HCT116 (cell line): ENCODE measurements around the gene KBTBD13. TPM values are rescaled to one million over a fixed set of nuclear protein-coding genes. Genes with fewer than 3 reads are reported as not detected.

ENCODE experiments used
- ATAC-seq: fragments of 200-7000 bp; cut with Tn5 transposase; 2 replicates; pipeline ENCODE4 v1.9.1; 2020; ENCODE audit warnings: mild to moderate bottlenecking, moderate library complexity
- BruUV-seq: library from RNA; stranded (reverse); fragments of 400-500 nt; replicated peaks from 2 replicates; lab custom pipeline; 2021; lab: Mats Ljungman, UMichigan
- CTCF ChIA-PET: fragments of 300-600 bp; sonication (Branson Sonifier 250); formaldehyde crosslinking; loops from one replicate; lab custom pipeline; 2021; ENCODE audit warnings: antibody characterized with exemption; lab: Charles Lee
- POLR2A ChIA-PET: fragments of 300-600, 350-600 bp; sonication (Branson Sonifier 250); formaldehyde crosslinking; loops from one replicate; lab custom pipeline; 2021; ENCODE audit warnings: antibody characterized with exemption; lab: Charles Lee
- RAD21 ChIA-PET, 2 experiments: fragments of 300-600 bp; sonication (Branson Sonifier 250); formaldehyde crosslinking; loops; one replicate each; lab custom pipeline; 2023; ENCODE audit warnings: low total read pairs in 2 of 2; ENCODE audit not compliant: uncharacterized antibody in 2 of 2, unreplicated experiment in 2 of 2, low non-redundant PET in 1 of 2; lab: Charles Lee
- DNase-seq: peaks from one replicate; pipeline ENCODE4 v3.0.0-alpha.2; 2010; ENCODE audit warnings: low read depth, low spot score
- H2AFZ ChIP-seq: fragments of 200-600 bp; shearing (Covaris generic), sonication (generic); 2 replicates; pipeline ENCODE4 v1.6.1; 2017; ENCODE audit warnings: low read depth, mixed run types, mixed read lengths, antibody characterized with exemption, low read length; ENCODE audit not compliant: poor library complexity, severe bottlenecking
- H3K27ac ChIP-seq: 2 replicates; pipeline ENCODE4 v1.5.1; 2012; ENCODE audit warnings: low read depth, low read length
- H3K27me3 ChIP-seq: fragments of 200-600 bp; sonication (generic); 2 replicates; pipeline ENCODE4 v1.6.1; 2016; ENCODE audit warnings: mixed run types, low read length, mixed read lengths; ENCODE audit not compliant: insufficient read depth
- H3K36me3 ChIP-seq, 2 experiments: fragments of 200-500 bp in 1 of 2; fragments of 200-600 bp in 1 of 2; sonication (Bioruptor generic) in 1 of 2; sonication (generic) in 1 of 2; 2 replicates each; pipeline versions ENCODE4 v1.5.1 to v1.6.1; 2014 to 2016; ENCODE audit warnings: low read length in 2 of 2, inconsistent platforms in 1 of 2, mixed read lengths in 1 of 2, mixed run types in 1 of 2; ENCODE audit not compliant: insufficient read depth in 2 of 2, control insufficient read depth in 1 of 2
- H3K4me1 ChIP-seq, 2 experiments: fragments of 200-600 bp in 1 of 2; sonication (generic) in 1 of 2; 2 replicates each; pipeline versions ENCODE4 v1.5.1 to v1.6.1; 2012 to 2017; ENCODE audit warnings: low read length in 2 of 2, inconsistent platforms in 1 of 2, mild to moderate bottlenecking in 1 of 2, mixed read lengths in 1 of 2, mixed run types in 1 of 2, moderate library complexity in 1 of 2; ENCODE audit not compliant: insufficient read depth in 2 of 2, control insufficient read depth in 1 of 2
- H3K4me2 ChIP-seq: fragments of 200-600 bp; sonication (generic); 2 replicates; pipeline ENCODE4 v1.6.1; 2017; ENCODE audit warnings: mixed run types, low read length, mixed read lengths
- H3K4me3 ChIP-seq, 2 experiments: fragments of 200-600 bp in 1 of 2; sonication (generic) in 1 of 2; replicated peaks in 1 of 2; 2 replicates each; pipeline ENCODE4 v1.5.1; 2011 to 2016; ENCODE audit warnings: low read length in 2 of 2, control low read depth in 1 of 2, low read depth in 1 of 2, mild to moderate bottlenecking in 1 of 2, mixed read lengths in 1 of 2, mixed run types in 1 of 2
- H3K79me2 ChIP-seq: fragments of 200-600 bp; sonication (generic); 2 replicates; pipeline ENCODE4 v1.6.1; 2017; ENCODE audit warnings: mild to moderate bottlenecking, mixed run types, low read length, moderate library complexity, mixed read lengths; ENCODE audit not compliant: insufficient read depth
- H3K9ac ChIP-seq: fragments of 200-600 bp; sonication (generic); 2 replicates; pipeline ENCODE4 v1.6.1; 2016; ENCODE audit warnings: low read length, mixed read lengths
- H3K9me2 ChIP-seq: fragments of 200-600 bp; sonication (generic), shearing (Covaris generic); 2 replicates; pipeline ENCODE4 v1.6.1; 2017; ENCODE audit warnings: mixed run types, mild to moderate bottlenecking, moderate library complexity; ENCODE audit not compliant: insufficient read depth
- H3K9me3 ChIP-seq, 2 experiments: fragments of 200-500 bp in 1 of 2; fragments of 200-600 bp in 1 of 2; sonication (Bioruptor generic) in 1 of 2; sonication (generic) in 1 of 2; 2 replicates each; pipeline ENCODE4 v1.6.1; 2014 to 2017; ENCODE audit warnings: low read length in 2 of 2, mixed read lengths in 2 of 2, inconsistent platforms in 1 of 2, low read depth in 1 of 2, mild to moderate bottlenecking in 1 of 2, mixed run types in 1 of 2, moderate library complexity in 1 of 2; ENCODE audit not compliant: control insufficient read depth in 1 of 2, insufficient read depth in 1 of 2
- H4K20me1 ChIP-seq: fragments of 200-600 bp; sonication (generic), shearing (Covaris generic); 2 replicates; pipeline ENCODE4 v1.6.1; 2017; ENCODE audit warnings: mixed run types, mild to moderate bottlenecking, moderate library complexity; ENCODE audit not compliant: insufficient read depth
- EZH2 ChIP-seq: fragments of 200-600 bp; sonication (generic); IDR thresholded peaks from 2 replicates; pipeline ENCODE4 v1.6.1; 2017; ENCODE audit warnings: antibody characterized with exemption, mixed run types
- FOSL1 ChIP-seq: IDR thresholded peaks from 2 replicates; pipeline ENCODE4 v1.6.1; 2012; ENCODE audit warnings: low read depth
- JUND ChIP-seq: IDR thresholded peaks from 2 replicates; pipeline ENCODE4 v1.6.1; 2012
- POLR2A ChIP-seq: IDR thresholded peaks from 2 replicates; pipeline ENCODE4 v1.7.0; 2011; ENCODE audit warnings: borderline replicate concordance; ENCODE audit not compliant: insufficient read depth, insufficient read length; ENCODE audit errors: extremely low read depth
- ZNF274 ChIP-seq: fragments of 200-500 bp; sonication (Bioruptor generic); IDR thresholded peaks from 2 replicates; pipeline ENCODE4 v1.6.1; 2014; ENCODE audit warnings: mild to moderate bottlenecking, low read depth, low read length, inconsistent platforms
- intact Hi-C: fragments of 100-400 bp; cut with micrococcal nuclease; formaldehyde crosslinking; loops from 2 replicates; pipeline ENCODE4 v1.10.0; 2022
- total RNA-seq: library from RNA; stranded (reverse); gene quantifications from one replicate; pipeline ENCODE4 v1.2.1, GENCODE V29; 2021; ENCODE audit not compliant: unreplicated experiment
- TF ChIP-seq, protein P1 (sequence below), 3 experiments: fragments of 200-600 bp in 1 of 3; sonication (generic) in 1 of 3; IDR thresholded peaks in 2 of 3; conservative IDR thresholded peaks in 1 of 3; 2 replicates each; pipeline ENCODE4 v1.5.1; 2012 to 2017; ENCODE audit warnings: low read depth in 2 of 3, low read length in 2 of 3, antibody characterized with exemption in 1 of 3, borderline replicate concordance in 1 of 3, control low read depth in 1 of 3, mild to moderate bottlenecking in 1 of 3, mixed read lengths in 1 of 3, mixed run types in 1 of 3, moderate library complexity in 1 of 3; ENCODE audit not compliant: insufficient read depth in 1 of 3
- TF ChIP-seq, protein P2 (sequence below): IDR thresholded peaks from 2 replicates; pipeline ENCODE4 v1.6.1; 2012

Gene KBTBD13
- total RNA-seq, 1 experiment from 2014 or later = not detected

DNA sequence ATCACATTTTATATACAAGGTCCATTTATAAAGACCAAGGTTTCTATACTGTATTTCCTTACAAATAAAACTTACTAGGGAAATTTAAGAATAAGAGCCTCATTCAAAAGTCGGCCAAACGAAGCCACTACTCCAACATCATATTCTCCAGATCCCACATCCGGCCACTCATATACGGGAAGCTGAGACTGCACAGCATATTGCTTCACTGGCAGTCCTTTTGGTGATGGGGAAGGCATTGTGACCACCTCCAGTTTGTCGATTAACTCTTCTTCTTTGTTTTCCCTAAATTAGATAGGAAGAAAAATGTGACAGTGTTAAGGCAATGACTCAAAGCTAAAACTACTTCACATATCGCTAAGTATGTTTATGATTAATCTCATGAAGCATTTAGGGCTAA, 49.8 kb upstream of the KBTBD13 start:
- Histone ChIP-seq H2AFZ (no peak overlapping the region), H3K4me2 (no peak overlapping the region), H4K20me1 (no peaks in the 10 kb centered on the region), H3K27me3 (no peaks in the 10 kb centered on the region), H3K79me2 (peaks cover 20% of the 10 kb centered on the region), H3K27ac (no peak overlapping the region), H3K9me3 (no peaks in the 10 kb centered on the region), H3K4me1 (peaks cover 7 to 14% of the 10 kb centered on the region in 2 experiments; a peak in 3 of 4 replicates), H3K36me3 (peaks cover 25 to 28% of the 10 kb centered on the region in 2 experiments; a peak in 3 of 4 replicates), H3K9me2 (no peaks in the 10 kb centered on the region), H3K4me3 (no peak overlapping the region), H3K9ac (no peak overlapping the region)
- DNase-seq (no peak), ATAC-seq (no peak)
- RAD21 ChIA-PET = no interaction called here
- intact Hi-C loops = loop anchor here (10.0 kb wide), 1 partner anchor 292 kb away; no protein-coding TSS in a partner anchor
- POLR2A ChIA-PET = no interaction called here
- TF ChIP-seq EZH2 (no peak), JUND (no peak), FOSL1 (no peak), POLR2A (no peak), ZNF274 (no peak)
- TF ChIP-seq, protein P1, sequence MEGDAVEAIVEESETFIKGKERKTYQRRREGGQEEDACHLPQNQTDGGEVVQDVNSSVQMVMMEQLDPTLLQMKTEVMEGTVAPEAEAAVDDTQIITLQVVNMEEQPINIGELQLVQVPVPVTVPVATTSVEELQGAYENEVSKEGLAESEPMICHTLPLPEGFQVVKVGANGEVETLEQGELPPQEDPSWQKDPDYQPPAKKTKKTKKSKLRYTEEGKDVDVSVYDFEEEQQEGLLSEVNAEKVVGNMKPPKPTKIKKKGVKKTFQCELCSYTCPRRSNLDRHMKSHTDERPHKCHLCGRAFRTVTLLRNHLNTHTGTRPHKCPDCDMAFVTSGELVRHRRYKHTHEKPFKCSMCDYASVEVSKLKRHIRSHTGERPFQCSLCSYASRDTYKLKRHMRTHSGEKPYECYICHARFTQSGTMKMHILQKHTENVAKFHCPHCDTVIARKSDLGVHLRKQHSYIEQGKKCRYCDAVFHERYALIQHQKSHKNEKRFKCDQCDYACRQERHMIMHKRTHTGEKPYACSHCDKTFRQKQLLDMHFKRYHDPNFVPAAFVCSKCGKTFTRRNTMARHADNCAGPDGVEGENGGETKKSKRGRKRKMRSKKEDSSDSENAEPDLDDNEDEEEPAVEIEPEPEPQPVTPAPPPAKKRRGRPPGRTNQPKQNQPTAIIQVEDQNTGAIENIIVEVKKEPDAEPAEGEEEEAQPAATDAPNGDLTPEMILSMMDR (IDR thresholded peaks at IDR 0.05 in 2 of 3, conservative IDR thresholded peaks at IDR 0.05 in 1 of 3; ENCODE audit: borderline replicate concordance in 1 of 3, insufficient read depth in 1 of 3, low read depth in 2 of 3, low read length in 2 of 3) = no peak
- TF ChIP-seq, protein P2, sequence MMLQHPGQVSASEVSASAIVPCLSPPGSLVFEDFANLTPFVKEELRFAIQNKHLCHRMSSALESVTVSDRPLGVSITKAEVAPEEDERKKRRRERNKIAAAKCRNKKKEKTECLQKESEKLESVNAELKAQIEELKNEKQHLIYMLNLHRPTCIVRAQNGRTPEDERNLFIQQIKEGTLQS = no peak
- BruUV-seq = no TSS peak
- CTCF ChIA-PET = no interaction called here

- ChIA-PET RAD21 (no interaction called here), POLR2A (no interaction called here), CTCF (no interaction called here)
- Histone ChIP-seq H3K4me2 (peak overlapping the region; percentile 81), H2AFZ (no peak overlapping the region), H3K27me3 (no peaks in the 10 kb centered on the region), H3K4me3 (no peak overlapping the region), H3K36me3 (peaks cover 25 to 28% of the 10 kb centered on the region in 2 experiments; a peak in 3 of 4 replicates), H3K9ac (no peak overlapping the region), H3K4me1 (peaks cover 7 to 16% of the 10 kb centered on the region in 2 experiments; a peak in 3 of 4 replicates), H4K20me1 (no peaks in the 10 kb centered on the region), H3K27ac (no peak overlapping the region), H3K9me3 (no peaks in the 10 kb centered on the region), H3K79me2 (peaks cover 20% of the 10 kb centered on the region), H3K9me2 (no peaks in the 10 kb centered on the region)
- ATAC-seq = no peak
- intact Hi-C loops = loop anchor here (10.0 kb wide), 1 partner anchor 293 kb away; no protein-coding TSS in a partner anchor
- TF ChIP-seq ZNF274 = no peak
- TF ChIP-seq POLR2A = no peak
- DNase-seq = no peak
- BruUV-seq = no TSS peak
Measured at GRCh38 chr15:65027593-65027992, 49.0 kb upstream of the KBTBD13 start.
